Endothelial cell of umbilical vein (primary cell): ENCODE measurements around the gene DYNC1LI2. TPM values are rescaled to one million over a fixed set of nuclear protein-coding genes. Genes with fewer than 3 reads are reported as not detected.

Experiments
- BruUV-seq: library from RNA; stranded (reverse); fragments of 400-500 nt; replicated peaks from 2 replicates; lab custom pipeline; 2021; lab: Mats Ljungman, UMichigan
- CTCF ChIA-PET: fragments of 300-600, 350-600 bp; sonication (Branson Sonifier 250); formaldehyde crosslinking; loops from one replicate; lab custom pipeline; 2021; ENCODE audit warnings: antibody characterized with exemption, inconsistent platforms; lab: Charles Lee
- POLR2A ChIA-PET: fragments of 300-600, 350-600 bp; sonication (Branson Sonifier 250); formaldehyde crosslinking; loops from one replicate; lab custom pipeline; 2021; ENCODE audit warnings: antibody characterized with exemption, inconsistent platforms; lab: Charles Lee
- DNase-seq: peaks from one replicate; pipeline ENCODE4 v3.0.0-alpha.2; 2011; ENCODE audit warnings: low read depth, low spot score
- FAIRE-seq: peaks from 2 replicates; lab custom pipeline; 2011; peaks lifted over from hg19 to GRCh38; lab: Jason Lieb, UNC
- H2AFZ ChIP-seq: 2 replicates; pipeline ENCODE4 v1.6.0; 2012; ENCODE audit warnings: low read depth, low read length, control low read depth, inconsistent platforms
- H3K27ac ChIP-seq: 2 replicates; pipeline ENCODE4 v1.5.1; 2011; ENCODE audit warnings: low read depth, mild to moderate bottlenecking, control low read depth, low read length, moderate library complexity; ENCODE audit not compliant: insufficient read depth
- H3K27me3 ChIP-seq, 2 experiments: 2 replicates each; pipeline versions ENCODE4 v1.6.0 to v1.6.1; 2011; ENCODE audit warnings: low read length in 2 of 2, mixed read lengths in 1 of 2; ENCODE audit not compliant: control insufficient read depth in 2 of 2, insufficient read depth in 2 of 2
- H3K36me3 ChIP-seq, 2 experiments: 2 replicates in 1 of 2; 3 replicates in 1 of 2; pipeline ENCODE4 v1.5.1; 2011; ENCODE audit warnings: low read length in 2 of 2, mild to moderate bottlenecking in 1 of 2, moderate library complexity in 1 of 2; ENCODE audit not compliant: control insufficient read depth in 2 of 2, insufficient read depth in 2 of 2; ENCODE audit errors: extremely low read depth in 1 of 2
- H3K4me1 ChIP-seq: 3 replicates; pipeline ENCODE4 v1.5.1; 2011; ENCODE audit warnings: mild to moderate bottlenecking, low read length; ENCODE audit not compliant: control insufficient read depth, insufficient read depth; ENCODE audit errors: extremely low read depth
- H3K4me2 ChIP-seq: 2 replicates; pipeline ENCODE4 v1.6.1; 2011; ENCODE audit warnings: low read length, control low read depth, mixed read lengths; ENCODE audit not compliant: insufficient read depth
- H3K4me3 ChIP-seq, 3 experiments: fragments of 200-600 bp in 1 of 3; sonication (generic), shearing (Covaris generic) in 1 of 3; replicated peaks in 1 of 3; 2 replicates each; pipeline ENCODE4 v1.5.1; 2011 to 2016; ENCODE audit warnings: control low read depth in 3 of 3, low read length in 3 of 3, mild to moderate bottlenecking in 2 of 3, inconsistent platforms in 1 of 3, low read depth in 1 of 3, moderate library complexity in 1 of 3; ENCODE audit not compliant: insufficient read depth in 1 of 3
- H3K79me2 ChIP-seq: 2 replicates; pipeline ENCODE4 v1.6.0; 2012; ENCODE audit warnings: low read length, inconsistent platforms; ENCODE audit not compliant: control insufficient read depth, insufficient read depth
- H3K9ac ChIP-seq: replicated peaks from 2 replicates; pipeline ENCODE3; 2011; ENCODE audit warnings: low read length, control low read depth; ENCODE audit not compliant: insufficient read depth; ENCODE audit errors: extremely low read depth
- H3K9me1 ChIP-seq: replicated peaks from 3 replicates; pipeline ENCODE4 v1.6.0; 2011; ENCODE audit warnings: mild to moderate bottlenecking, low read length; ENCODE audit not compliant: control insufficient read depth, insufficient read depth; ENCODE audit errors: extremely low read depth
- H3K9me3 ChIP-seq: replicated peaks from 2 replicates; pipeline ENCODE4 v1.5.1; 2012; ENCODE audit warnings: low read length, inconsistent platforms; ENCODE audit not compliant: control insufficient read depth, insufficient read depth
- H4K20me1 ChIP-seq: replicated peaks from 2 replicates; pipeline ENCODE3; 2011; ENCODE audit warnings: mild to moderate bottlenecking, low read length; ENCODE audit not compliant: control insufficient read depth, insufficient read depth; ENCODE audit errors: extremely low read depth
- EZH2 ChIP-seq: IDR thresholded peaks from 2 replicates; pipeline ENCODE4 v1.6.1; 2012; ENCODE audit warnings: borderline replicate concordance, low read depth, mild to moderate bottlenecking, moderate library complexity, low read length, inconsistent platforms; ENCODE audit not compliant: severe bottlenecking
- FOS ChIP-seq: IDR thresholded peaks from 2 replicates; pipeline ENCODE4 v1.6.1; 2011; ENCODE audit warnings: mild to moderate bottlenecking, low read length, moderate library complexity, borderline replicate concordance; ENCODE audit not compliant: insufficient read depth
- GATA2 ChIP-seq: IDR thresholded peaks from 2 replicates; pipeline ENCODE4 v1.7.0; 2011; ENCODE audit warnings: low read depth, mild to moderate bottlenecking, moderate library complexity, mixed read lengths, low read length; ENCODE audit not compliant: insufficient read length, insufficient read depth
- JUN ChIP-seq: IDR thresholded peaks from 2 replicates; pipeline ENCODE4 v1.6.1; 2011; ENCODE audit warnings: borderline replicate concordance, low read depth; ENCODE audit not compliant: insufficient read length, insufficient read depth
- MYC ChIP-seq: IDR thresholded peaks from one replicate; pipeline ENCODE4 v1.6.1; 2011; ENCODE audit warnings: mild to moderate bottlenecking, low read depth, low read length
- POLR2A ChIP-seq: IDR thresholded peaks from 2 replicates; pipeline ENCODE4 v1.6.1; 2012; ENCODE audit warnings: low read depth, mild to moderate bottlenecking, control low read depth, low read length
- POLR2AphosphoS5 ChIP-seq: IDR thresholded peaks from 2 replicates; pipeline ENCODE4 v1.6.1; 2012; ENCODE audit warnings: low read depth, mild to moderate bottlenecking, control low read depth, low read length, moderate library complexity; ENCODE audit not compliant: insufficient read depth
- dilution Hi-C: fragments of 300-500 bp; cut with MboI; formaldehyde crosslinking; loops from one replicate; pipeline ENCODE4 v1.15.0; 2019; ENCODE audit warnings: low sequenced_read_pairs; ENCODE audit not compliant: extremely low pct_ligation_motif_present
- intact Hi-C: fragments of 100-400 bp; cut with micrococcal nuclease; formaldehyde crosslinking; loops from one replicate; pipeline ENCODE4 v1.10.0; 2022
- polyA plus RNA-seq, 4 experiments: library from polyadenylated mRNA; depleted of rRNA in 3 of 4; stranded (reverse) in 3 of 4; unstranded in 1 of 4; fragments of >200 nt; gene quantifications; 2 replicates each; pipeline versions ENCODE4 v1.2.1 to v1.2.3, GENCODE V29; 2011 to 2012; ENCODE audit warnings: missing spikeins in 1 of 4
- total RNA-seq: library from RNA; stranded (reverse); gene quantifications from 2 replicates; pipeline ENCODE4 v1.2.3, GENCODE V29; 2021
- TF ChIP-seq, protein P1 (sequence below): IDR thresholded peaks from 2 replicates; pipeline ENCODE4 v1.6.1; 2011; ENCODE audit not compliant: insufficient read depth, insufficient read length
- TF ChIP-seq, protein P2 (sequence below), 2 donors: IDR thresholded peaks; 1 replicate in 1 of 2; 2 replicates in 1 of 2; pipeline ENCODE4 v1.5.1; 2011; ENCODE audit warnings: low read length in 2 of 2, mild to moderate bottlenecking in 2 of 2, moderate library complexity in 2 of 2, control low read depth in 1 of 2, inconsistent platforms in 1 of 2, low read depth in 1 of 2; ENCODE audit not compliant: insufficient read depth in 1 of 2; ENCODE audit errors: extremely low read depth in 1 of 2

DYNC1LI2 gene
- total and polyA plus RNA-seq, 2 donors (not counting 3 experiments of a cell fraction or from before 2014, with no cell fraction given): 110 to 159 TPM

DNA sequence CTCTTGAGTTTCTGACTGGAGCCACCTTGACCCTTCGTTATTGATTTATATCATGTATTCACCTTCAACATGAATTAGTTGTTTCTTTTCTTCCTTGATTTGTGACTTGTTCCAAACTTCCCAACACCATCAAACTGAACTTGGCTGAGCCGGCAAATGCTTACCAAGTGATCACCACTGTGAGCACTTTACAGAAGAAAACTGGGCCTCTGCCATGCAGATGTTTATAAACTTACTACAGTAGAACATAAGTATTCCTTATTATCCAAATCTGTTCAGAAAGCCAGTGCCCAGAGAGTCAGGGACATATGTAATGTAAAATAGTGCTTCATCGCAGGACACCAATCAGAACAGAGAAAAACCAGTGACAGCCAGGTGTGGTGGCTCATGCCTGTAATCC, 74.8 kb downstream of the DYNC1LI2 start:
- H4K20me1 ChIP-seq: no peaks in the 10 kb centered on the region
- no peak for DNase-seq

More for the DNA sequence above, 74.8 kb downstream of the DYNC1LI2 start:
- Histone ChIP-seq H2AFZ (no peak overlapping the region), H3K36me3 (no peaks in the 10 kb centered on the region), H3K27ac (no peak overlapping the region), H3K27me3 (no peaks in the 10 kb centered on the region), H3K4me1 (no peaks in the 10 kb centered on the region), H3K4me3 (no peak overlapping the region), H3K9me1 (no peaks in the 10 kb centered on the region), H3K9me3 (no peaks in the 10 kb centered on the region), H3K4me2 (no peak overlapping the region), H3K79me2 (no peaks in the 10 kb centered on the region), H3K9ac (no peak overlapping the region)
- no TSS peak for BruUV-seq
- TF ChIP-seq FOS (no peak), GATA2 (no peak), MYC (no peak), JUN (no peak), POLR2A (no peak), POLR2AphosphoS5 (no peak), EZH2 (no peak)
- TF ChIP-seq, protein P1, sequence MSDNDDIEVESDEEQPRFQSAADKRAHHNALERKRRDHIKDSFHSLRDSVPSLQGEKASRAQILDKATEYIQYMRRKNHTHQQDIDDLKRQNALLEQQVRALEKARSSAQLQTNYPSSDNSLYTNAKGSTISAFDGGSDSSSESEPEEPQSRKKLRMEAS: no peak
- TF ChIP-seq, protein P2, sequence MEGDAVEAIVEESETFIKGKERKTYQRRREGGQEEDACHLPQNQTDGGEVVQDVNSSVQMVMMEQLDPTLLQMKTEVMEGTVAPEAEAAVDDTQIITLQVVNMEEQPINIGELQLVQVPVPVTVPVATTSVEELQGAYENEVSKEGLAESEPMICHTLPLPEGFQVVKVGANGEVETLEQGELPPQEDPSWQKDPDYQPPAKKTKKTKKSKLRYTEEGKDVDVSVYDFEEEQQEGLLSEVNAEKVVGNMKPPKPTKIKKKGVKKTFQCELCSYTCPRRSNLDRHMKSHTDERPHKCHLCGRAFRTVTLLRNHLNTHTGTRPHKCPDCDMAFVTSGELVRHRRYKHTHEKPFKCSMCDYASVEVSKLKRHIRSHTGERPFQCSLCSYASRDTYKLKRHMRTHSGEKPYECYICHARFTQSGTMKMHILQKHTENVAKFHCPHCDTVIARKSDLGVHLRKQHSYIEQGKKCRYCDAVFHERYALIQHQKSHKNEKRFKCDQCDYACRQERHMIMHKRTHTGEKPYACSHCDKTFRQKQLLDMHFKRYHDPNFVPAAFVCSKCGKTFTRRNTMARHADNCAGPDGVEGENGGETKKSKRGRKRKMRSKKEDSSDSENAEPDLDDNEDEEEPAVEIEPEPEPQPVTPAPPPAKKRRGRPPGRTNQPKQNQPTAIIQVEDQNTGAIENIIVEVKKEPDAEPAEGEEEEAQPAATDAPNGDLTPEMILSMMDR (IDR thresholded peaks at IDR 0.05; ENCODE audit: extremely low read depth in 1 of 2, insufficient read depth in 1 of 2, low read depth in 1 of 2, low read length in 2 of 2): no peak
- ChIA-PET POLR2A (no interaction called here), CTCF (interaction anchor here (1.4 kb wide), 1 partner anchor 9 kb away, joined by 5 read pairs; no protein-coding TSS in a partner anchor)
- intact Hi-C loops: no loop called here
- FAIRE-seq: no peak
- dilution Hi-C loops: no loop called here
